GM19463 (cell line): ENCODE data around the gene SEH1L.
"Not testable (repeated sequence)": the region's sequence is repeated elsewhere in the genome, so short reads cannot be mapped to it uniquely, and the experiment has no call there.

Source experiments
- ATAC-seq: cut with Tn5 transposase; IDR thresholded peaks from one replicate; pipeline ENCODE4 v1.9.1; 2021; ENCODE audit warnings: mild to moderate bottlenecking, moderate library complexity; ENCODE audit not compliant: unreplicated experiment

Gene SEH1L, protein sequence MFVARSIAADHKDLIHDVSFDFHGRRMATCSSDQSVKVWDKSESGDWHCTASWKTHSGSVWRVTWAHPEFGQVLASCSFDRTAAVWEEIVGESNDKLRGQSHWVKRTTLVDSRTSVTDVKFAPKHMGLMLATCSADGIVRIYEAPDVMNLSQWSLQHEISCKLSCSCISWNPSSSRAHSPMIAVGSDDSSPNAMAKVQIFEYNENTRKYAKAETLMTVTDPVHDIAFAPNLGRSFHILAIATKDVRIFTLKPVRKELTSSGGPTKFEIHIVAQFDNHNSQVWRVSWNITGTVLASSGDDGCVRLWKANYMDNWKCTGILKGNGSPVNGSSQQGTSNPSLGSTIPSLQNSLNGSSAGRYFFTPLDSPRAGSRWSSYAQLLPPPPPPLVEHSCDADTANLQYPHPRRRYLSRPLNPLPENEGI

DNA sequence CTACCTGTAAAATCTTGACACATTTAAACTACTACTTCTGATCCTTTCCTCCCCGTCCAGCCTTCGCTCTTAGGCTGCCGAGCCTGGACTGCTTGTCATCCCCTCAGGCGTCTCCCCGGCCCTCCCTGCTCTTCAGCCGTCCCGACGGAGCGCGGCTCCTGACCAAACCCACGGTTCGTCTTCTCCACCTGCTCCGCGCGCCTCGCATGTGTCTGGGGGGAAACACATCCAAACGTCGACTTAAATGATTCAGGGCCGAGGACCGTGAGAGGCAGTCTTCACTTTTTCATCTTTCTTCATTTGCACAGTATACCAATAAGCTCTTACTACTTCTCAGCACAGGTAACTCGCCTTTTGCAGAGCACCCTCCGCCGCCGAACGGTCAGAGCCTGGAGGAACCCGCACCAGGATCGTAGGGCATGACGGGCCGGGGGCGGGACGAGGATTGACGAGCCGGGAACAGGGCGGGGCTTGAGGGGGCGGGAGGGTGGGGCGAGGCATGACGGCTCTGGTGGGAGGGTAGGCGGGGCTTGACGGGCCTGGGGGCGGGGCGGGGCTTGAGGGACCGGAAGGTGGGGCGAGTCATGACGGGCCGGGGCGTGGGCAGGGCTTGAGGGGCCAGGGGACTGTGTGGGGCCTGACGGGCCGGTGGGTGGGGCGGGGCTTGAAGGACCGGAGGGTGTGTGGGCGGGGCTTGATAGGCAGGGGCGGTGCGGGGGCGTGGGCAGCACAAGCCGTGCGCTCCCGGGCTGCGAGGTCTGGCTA, at the start of gene SEH1L:
Gene SEH1L, plus strand, starts transcription at position 727 of the 765 bp plus-strand sequence. CDS start 111 bp downstream, outside the sequence.
- ATAC-seq = peak; percentile 71

DNA sequence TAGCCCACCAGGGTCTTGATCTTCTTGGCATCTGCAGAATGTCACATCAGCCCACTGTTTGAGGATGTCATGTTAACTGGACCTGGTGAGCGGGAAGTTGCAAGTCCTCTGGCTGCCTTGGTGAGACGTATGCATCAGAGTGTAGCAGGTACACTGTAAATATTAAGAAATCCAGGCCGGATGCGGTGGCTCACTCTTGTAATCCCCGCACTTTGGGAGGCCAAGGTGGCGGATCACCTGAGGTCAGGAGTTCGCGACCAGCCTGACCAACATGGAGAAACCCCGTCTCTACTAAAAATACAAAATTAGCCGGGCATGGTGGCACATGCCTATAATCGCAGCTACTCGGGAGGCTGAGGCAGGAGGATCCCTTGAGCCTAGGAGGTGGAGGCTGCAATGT, 46.6 kb upstream of the SEH1L start:
- ATAC-seq = not testable (repeated sequence)

DNA sequence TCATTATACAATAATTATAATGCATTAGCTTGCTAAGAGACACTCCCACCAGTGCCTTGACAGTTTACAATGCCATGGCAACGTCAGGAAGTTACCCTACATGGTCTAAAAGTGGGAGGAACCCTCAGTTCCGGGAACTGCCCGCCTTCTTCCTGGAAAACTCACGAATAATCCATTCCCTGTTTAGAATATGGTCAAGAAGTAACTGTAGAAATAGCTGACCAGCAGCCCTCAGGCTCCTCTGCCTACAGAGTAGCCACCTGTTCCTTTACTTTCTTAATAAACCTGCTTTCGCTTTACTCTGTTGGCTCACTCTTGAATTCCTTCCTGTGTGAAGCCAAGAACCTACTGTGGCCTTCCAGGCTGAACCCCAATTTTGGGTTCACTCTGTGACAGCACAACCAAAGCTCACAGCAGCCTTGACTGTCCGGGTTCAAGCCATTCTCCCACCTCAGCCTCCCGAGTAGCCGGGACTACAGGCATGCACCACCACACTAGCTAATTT, 43.7 kb upstream of the SEH1L start:
- ATAC-seq = no peak

DNA sequence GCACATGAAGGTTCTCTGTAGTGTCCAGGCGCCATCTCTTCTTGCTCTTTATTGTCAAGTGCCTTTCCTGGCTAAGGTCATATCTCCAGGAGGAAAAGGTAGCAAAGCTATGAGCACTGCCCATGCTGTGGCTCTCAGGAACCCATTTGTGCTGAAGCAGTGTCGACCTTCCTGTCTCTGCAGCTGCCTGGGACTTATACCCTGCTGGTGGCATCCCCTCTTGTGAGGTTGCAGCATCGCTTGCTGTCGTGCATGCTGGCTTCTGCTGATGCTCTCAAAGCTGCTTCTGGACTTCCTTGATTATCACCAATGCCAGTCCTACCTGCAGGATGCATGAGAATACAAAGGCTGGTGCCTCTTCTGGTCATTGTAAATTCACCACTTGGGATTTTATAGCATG, 41.7 kb upstream of the SEH1L start:
- no peak for ATAC-seq

DNA sequence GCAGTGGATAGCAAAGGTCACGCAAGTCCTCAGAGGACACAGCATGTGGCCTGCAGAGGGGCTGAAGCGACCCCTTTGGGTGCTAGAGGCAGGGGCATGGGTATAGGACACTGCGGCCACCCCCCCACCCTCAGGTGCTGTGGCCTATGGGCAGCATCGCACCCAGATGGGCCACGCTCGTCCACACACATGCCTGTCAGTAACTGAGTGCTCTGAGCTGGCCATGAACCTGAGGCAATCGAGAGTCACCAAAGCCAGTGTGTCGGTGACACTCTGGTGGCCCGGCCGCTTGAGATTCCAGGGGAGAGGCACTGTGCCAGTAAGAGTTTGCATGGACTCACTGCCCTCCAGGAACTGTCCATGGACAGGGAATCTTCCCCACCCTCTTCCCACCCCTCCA, 41.0 kb upstream of the SEH1L start:
- ATAC-seq = no peak

DNA sequence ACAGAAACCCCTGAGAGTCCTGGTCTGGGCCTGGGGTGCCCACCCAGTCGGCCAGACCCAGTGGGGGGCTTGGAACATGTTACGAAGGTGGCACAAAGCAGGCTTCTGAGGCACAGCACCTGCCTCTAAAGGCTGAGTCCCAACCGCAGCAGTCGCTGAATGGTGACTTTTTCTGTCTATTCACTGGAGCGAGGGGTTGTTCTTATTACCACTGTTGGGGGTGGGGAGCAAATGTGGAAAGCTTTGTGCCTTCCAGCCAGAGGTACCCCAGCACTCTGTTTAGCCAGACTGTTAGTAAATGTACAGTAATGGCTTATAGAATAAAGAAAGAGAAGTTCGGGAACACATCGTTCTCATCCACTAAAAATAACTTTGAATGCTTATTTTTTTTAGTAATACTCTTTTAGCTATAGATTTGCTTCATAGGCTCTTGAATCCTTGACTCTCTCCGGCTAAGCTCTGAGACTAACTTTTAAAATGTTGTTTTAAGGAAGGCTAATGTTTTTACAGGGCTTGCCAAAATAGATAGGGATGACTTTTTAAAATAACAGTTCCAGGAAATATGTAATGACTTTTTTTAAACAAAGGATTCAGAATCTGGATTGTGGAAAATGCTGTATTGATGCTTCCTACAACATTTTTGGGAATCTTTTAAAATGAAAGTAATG, 40.4 kb upstream of the SEH1L start:
- ATAC-seq = no peak

DNA sequence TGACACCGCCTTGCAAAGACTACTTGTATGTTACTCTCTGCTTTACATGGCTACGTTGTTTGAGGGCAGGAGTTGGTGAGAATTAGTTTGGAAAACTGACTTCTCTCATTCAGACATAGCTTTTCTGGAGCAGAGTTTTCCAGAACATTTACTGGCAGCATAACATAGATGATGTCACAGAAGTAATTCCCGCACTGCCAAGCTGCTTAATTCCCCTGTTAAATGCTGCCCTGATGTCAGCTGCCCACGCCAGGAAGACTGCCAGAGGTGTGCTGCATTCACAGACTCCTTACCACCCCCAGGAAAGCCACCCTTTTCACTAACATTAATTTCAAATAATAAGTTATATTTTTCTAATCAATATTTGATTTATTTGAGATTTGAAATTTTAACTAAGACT, 39.1 kb upstream of the SEH1L start:
- no peak for ATAC-seq

DNA sequence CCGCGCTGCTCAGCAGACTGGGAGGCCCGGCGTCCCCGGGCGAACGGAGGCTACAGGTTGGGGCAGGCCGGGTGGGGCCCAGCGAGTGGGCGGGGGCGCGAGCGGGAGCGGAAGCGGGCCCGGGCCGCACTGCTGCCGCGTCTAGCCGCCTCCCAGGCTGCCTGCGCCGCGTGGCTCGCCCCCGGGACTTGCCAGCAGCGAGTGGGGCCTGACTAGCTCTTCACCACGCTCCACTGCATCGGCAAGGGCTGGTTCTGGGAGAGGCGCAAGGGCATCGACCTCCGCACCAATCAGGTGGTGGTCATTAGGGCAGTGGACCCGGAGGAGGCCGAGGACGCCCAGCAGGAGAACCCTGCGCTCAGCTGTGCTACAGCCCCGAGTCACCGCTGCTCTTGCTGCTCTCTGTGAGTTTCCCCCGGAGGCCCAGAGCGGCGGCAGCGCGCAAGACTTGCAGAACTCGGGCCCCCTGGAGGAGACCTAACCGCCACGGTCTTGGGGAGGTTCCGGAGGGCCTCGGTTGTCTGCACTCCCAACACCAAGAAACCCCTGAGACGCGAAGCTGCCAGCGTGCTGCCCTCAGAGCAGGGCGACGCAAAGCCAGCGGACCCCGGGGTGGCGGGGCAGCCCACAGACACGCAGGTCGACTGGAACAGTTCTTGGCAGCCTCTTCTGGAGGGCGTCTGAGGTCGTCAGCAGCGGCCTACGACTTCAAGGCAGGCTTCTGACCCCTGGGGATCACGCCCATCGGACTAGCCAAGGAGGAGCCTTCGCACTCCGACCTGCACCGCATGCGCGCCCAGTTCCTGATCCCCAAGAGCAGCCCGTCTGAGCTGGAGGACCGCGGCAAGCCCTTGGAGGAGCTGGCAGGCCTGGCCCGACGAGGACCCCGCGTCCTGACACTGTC, 36.5 kb upstream of the SEH1L start:
- no peak for ATAC-seq

DNA sequence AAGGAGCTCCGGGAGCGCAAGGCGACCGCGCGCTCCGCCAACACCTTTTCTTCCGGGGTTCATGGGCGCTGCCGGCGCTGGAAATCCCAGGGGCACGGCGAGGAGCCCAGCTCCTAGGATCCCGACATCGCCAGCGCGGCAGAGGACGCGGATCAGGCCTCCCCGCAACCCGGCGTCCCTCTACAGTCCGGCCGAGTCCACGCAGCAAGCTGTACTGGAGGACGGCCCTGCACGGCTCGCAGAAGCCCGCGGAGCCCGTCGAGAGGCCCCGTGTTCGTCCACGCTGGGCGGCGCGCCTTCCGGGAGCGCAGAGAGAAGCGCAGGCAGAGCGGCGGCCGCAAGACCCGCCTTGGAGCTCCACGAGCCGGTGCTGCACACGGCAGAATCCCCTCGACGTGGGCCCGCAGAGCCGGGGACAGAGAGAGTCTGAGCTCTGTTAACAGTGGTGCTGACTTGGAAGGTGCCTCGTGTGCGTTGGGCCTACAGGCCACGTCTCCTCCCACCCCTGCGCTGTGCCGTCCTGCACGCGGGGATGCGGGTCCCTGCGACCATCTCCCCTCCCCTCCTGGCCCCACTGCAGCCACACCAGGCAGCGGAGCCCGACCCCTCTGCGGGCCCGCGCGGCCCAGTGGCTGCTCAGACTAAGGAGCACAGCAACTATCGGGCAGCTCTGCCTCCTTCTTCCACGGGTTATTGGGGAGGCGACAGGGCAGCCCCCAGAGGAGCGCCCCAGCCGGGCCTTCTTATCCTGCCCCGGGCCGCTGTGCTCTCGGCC, 35.7 kb upstream of the SEH1L start:
- ATAC-seq = no peak

DNA sequence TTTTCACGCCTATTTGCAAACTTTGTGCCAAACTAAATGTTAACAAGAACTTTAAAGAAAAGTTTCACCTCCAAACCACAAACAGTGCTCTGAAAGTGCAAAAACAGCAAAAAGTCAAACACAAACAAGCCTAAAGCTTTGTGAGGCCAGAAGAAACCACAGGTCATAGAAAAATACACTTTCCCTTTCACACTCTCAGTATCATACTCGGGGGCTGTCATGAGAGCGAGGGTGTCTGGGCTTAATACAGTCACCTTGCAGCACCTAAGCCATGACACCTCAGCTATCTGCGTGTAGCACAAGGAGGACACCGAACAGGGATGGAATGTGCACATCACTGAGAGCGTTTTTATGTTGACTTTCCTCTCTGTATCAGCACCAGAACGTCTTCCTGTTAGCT, 26.6 kb upstream of the SEH1L start:
- ATAC-seq = peak; percentile 80

DNA sequence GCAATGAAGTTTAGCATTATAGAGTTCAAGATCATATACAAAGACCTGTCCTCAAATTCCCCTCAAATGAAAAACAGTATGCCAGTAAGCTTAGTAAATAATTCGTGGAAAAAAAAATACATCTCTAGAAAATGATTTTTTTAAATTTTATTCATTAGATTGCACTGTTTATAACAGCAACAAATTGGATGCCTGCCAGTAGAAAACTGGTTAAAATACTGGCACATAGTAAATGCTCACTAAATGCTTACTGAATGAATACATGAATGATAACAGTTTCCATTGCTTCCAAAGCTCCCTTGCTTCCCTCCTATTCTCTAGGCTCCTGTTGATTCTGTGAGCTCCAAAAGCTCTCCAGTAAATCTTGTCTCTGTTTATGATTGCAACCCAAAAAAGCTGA, 25.5 kb upstream of the SEH1L start:
- ATAC-seq = no peak

DNA sequence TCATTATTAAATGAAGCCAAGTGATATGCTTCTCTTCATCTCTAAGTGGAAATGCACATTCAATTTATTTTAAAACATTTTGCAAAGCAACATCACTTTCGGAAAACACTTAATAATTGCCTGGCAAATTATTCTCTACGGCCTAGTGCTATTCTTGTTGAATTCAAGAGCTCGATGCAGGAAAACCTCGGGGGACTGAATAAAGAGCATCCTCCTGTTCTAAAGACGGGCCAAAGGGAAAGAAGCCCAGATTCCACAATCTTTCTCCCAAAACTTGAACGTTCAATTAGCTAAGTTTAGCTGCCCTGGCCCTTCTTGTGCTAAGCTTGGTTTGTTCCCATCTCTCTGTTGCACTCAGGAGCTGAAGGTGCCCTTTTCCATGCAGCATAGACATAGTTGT, 23.2 kb upstream of the SEH1L start:
- no peak for ATAC-seq

DNA sequence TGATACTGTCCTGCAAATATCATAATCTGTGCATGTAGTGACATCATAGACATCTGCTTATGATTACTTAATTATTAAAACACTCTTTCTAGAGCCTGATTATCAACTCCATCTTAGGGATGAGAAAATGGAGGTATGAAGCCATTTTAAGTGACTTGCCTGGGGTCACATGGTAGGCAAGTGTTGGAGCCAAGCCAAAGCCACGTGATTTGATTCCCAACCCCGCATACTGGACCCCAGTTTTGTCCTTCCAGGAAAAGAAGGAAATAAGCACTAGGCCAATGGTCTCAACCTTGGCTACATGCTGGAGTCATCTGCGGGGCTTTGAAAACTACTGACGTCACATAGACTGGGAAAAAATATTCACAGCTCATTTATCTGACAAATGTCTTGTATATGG, 19.6 kb upstream of the SEH1L start:
- ATAC-seq = no peak

DNA sequence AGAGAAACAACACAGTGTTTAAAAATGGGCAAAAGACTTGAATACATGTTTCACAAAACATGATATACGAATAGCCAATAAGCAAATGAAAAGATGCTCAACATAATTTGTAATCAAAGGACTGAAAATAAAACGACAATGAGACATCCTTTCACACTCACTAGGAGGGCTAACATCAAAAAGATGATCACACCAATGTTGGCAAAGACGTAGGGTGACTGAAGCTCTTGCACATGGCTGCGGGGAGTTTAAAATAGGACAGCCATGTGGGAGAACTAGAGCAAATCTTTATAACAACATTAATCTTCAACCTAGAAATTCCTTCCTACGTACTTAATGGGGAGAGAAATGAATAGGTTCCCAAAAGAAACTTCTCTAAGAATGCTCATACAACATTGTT, 19.2 kb upstream of the SEH1L start:
- ATAC-seq = no peak

DNA sequence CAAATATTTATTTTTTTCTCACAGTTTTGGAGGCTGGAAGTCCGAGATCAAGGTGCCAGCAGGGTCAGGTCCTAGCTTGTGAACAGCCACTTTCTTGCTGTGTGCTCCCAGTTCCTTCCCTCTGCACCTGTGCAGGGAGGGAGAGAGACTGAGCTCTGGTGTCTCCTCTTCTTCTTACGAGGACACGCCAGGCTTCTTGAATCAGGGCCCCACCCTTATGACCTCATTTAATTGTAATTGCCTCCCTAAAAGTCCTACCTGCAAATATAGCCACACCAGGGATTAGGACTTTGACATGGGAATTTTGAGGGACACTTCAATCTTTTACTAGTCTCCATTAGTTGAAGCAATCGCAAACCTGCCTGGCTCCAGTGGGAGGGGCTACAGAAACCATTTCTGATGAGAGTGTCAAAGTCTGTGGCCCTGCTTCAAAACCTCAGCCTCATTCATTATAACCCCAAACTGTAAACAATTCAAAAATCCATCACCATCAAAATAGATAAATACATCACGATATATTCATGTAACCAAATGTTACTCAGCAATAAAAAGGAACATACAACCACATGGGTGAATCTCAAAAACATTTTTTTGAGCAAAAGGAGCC, 18.2 kb upstream of the SEH1L start:
- no peak for ATAC-seq

DNA sequence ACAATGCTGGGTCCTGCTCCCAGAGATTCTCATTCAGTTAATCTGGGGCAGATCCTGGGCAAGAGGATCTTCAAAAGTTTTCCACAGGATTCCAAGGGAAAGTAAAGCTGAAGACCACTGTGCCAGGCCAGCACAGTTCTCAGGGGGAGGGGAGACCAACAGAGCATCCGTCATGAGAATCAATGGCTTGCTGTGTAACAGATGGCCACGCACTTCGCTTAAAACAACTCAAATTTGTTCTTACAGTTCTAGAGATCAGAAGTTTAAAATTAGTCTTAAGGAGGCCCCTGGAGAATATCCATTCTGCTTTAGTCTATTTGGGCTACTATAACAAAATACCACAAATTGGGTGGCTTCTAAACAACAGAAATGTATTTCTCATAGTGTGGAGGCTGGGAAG, 17.4 kb upstream of the SEH1L start:
- ATAC-seq = no peak

DNA sequence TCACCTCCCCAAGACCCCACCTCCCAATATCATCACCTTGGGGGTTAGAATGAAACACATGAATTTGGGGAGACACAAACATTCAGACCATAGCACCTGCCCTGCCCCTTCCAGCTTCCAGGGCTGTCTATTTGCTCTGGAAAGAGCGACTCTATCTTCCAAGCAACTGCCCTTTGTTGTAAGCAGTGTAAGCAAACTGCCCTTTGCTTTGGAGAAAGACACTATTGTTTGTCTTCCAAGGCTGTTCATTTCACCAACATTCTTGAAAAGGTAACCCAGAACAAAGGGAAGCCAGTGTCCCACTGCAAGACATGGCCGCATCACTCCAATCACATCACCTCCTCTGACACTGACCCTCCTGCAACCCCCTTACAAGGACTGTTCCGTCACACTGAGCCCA, 16.9 kb upstream of the SEH1L start:
- ATAC-seq = no peak

DNA sequence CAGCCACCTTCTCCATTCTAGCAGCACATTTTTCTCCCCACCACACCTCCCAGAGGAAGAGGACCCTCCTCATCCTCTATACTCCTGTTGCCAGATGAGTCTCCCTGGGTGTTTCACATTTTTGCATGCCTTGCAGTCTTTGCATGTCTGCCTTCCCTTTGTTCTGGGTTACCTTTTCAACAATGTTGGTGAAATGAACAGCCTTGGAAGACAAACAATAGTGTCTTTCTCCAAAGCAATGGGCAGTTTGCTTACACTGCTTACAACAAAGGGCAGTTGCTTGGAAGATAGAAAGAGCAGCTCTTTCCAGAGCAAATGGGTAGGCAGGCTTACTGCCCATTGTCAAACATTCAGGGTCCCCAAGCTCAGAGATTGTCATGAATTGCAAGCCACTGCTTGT, 14.5 kb upstream of the SEH1L start:
- ATAC-seq = no peak

DNA sequence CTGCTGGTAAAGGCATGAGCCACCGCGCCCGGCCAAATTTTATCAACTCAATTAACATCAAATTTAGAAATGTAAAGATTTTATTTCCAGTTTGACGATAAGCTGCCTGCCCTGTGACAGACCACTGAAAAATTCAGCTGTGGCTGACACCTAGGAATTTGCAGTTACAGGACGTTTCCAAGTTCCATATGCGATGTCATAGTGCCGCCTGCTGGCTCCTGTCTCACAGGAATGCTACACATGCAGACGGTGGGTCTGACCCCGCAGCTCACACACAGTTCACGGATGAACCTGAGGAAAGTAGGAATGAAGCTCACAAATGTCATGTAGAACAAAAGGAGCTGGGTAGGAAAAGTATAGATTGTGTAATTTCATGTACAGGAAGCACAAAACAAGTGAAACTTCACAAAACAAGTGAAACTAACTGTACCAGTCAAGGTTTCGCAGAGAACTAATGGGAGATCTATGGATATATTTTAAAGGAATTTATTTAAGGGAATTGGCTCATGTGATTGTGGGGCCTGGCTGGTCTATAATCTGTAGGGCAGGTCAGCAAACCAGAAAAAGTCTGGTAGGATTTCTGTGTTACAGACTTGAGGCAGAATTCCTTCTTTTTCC, 13.2 kb upstream of the SEH1L start:
- ATAC-seq = no peak
